HEK293 (cell line): ENCODE data around the gene SLC6A6.

Experiments
- ELK4 ChIP-seq: IDR thresholded peaks from 2 replicates; pipeline ENCODE4 v1.6.1; 2011; ENCODE audit warnings: mild to moderate bottlenecking, low read depth, low read length, borderline replicate concordance
- FEZF1 ChIP-seq: fragments of 450-650 bp; formaldehyde crosslinking; IDR thresholded peaks from 2 replicates; pipeline ENCODE4 v1.5.1; 2016; ENCODE audit warnings: missing biosample characterization, missing genetic modification characterization
- HOXA7 ChIP-seq: sonication (generic); formaldehyde crosslinking; IDR thresholded peaks from 2 replicates; pipeline ENCODE4 v1.8.1; 2022; ENCODE audit warnings: missing genetic modification reagents, borderline replicate concordance
- IKZF3 ChIP-seq: fragments of 450-650 bp; IDR thresholded peaks from 2 replicates; pipeline ENCODE4 v1.5.0; 2018; ENCODE audit warnings: missing biosample characterization, mild to moderate bottlenecking, missing genetic modification characterization, moderate library complexity
- INSM2 ChIP-seq: fragments of 450-650 bp; formaldehyde crosslinking; IDR thresholded peaks from 2 replicates; pipeline ENCODE4 v1.5.1; 2016; ENCODE audit warnings: missing biosample characterization, missing genetic modification characterization
- KLF16 ChIP-seq: fragments of 450-650 bp; formaldehyde crosslinking; IDR thresholded peaks from 2 replicates; pipeline ENCODE4 v1.5.1; 2017; ENCODE audit warnings: missing biosample characterization, missing genetic modification characterization
- PRDM2 ChIP-seq: fragments of 450-650 bp; formaldehyde crosslinking; IDR thresholded peaks from 2 replicates; pipeline ENCODE4 v1.5.1; 2016; ENCODE audit warnings: missing biosample characterization, missing genetic modification characterization, borderline replicate concordance
- TRIM28 ChIP-seq: IDR thresholded peaks from 2 replicates; pipeline ENCODE4 v1.6.1; 2011; ENCODE audit warnings: low read length, control low read depth, borderline replicate concordance
- YY2 ChIP-seq: fragments of 450-650 bp; formaldehyde crosslinking; IDR thresholded peaks from 2 replicates; pipeline ENCODE4 v1.5.1; 2016; ENCODE audit warnings: missing biosample characterization, missing genetic modification characterization
- ZBTB1 ChIP-seq: fragments of 450-650 bp; formaldehyde crosslinking; IDR thresholded peaks from 2 replicates; pipeline ENCODE4 v1.5.1; 2016; ENCODE audit warnings: missing biosample characterization, missing genetic modification characterization
- ZBTB48 ChIP-seq: fragments of 450-650 bp; formaldehyde crosslinking; IDR thresholded peaks from 2 replicates; pipeline ENCODE4 v1.5.1; 2016; ENCODE audit warnings: missing biosample characterization, missing genetic modification characterization
- ZBTB8A ChIP-seq: fragments of 450-650 bp; formaldehyde crosslinking; IDR thresholded peaks from 2 replicates; pipeline ENCODE4 v1.5.1; 2016; ENCODE audit warnings: missing biosample characterization, missing genetic modification characterization
- ZFP37 ChIP-seq: fragments of 450-650 bp; formaldehyde crosslinking; IDR thresholded peaks from 2 replicates; pipeline ENCODE4 v1.5.1; 2016; ENCODE audit warnings: missing biosample characterization, missing genetic modification characterization
- ZNF114 ChIP-seq: fragments of 450-650 bp; formaldehyde crosslinking; IDR thresholded peaks from 2 replicates; pipeline ENCODE4 v1.5.0; 2017; ENCODE audit warnings: missing biosample characterization, missing genetic modification characterization
- ZNF132 ChIP-seq: fragments of 450-650 bp; formaldehyde crosslinking; IDR thresholded peaks from 2 replicates; pipeline ENCODE4 v1.5.1; 2017; ENCODE audit warnings: missing biosample characterization, missing genetic modification characterization, borderline replicate concordance
- ZNF157 ChIP-seq: fragments of 450-650 bp; formaldehyde crosslinking; IDR thresholded peaks from 2 replicates; pipeline ENCODE4 v1.5.1; 2016; ENCODE audit warnings: missing biosample characterization, missing genetic modification characterization
- ZNF174 ChIP-seq: fragments of 450-650 bp; formaldehyde crosslinking; IDR thresholded peaks from 2 replicates; pipeline ENCODE4 v1.5.0; 2017; ENCODE audit warnings: missing biosample characterization, mild to moderate bottlenecking, missing genetic modification characterization
- ZNF184 ChIP-seq: fragments of 450-650 bp; IDR thresholded peaks from 2 replicates; pipeline ENCODE4 v1.5.1; 2018; ENCODE audit warnings: missing biosample characterization, mild to moderate bottlenecking, missing genetic modification characterization
- ZNF19 ChIP-seq: fragments of 450-650 bp; formaldehyde crosslinking; IDR thresholded peaks from 2 replicates; pipeline ENCODE4; 2016; ENCODE audit warnings: missing biosample characterization, missing genetic modification characterization, low read depth
- ZNF211 ChIP-seq: fragments of 450-650 bp; formaldehyde crosslinking; IDR thresholded peaks from 2 replicates; pipeline ENCODE4 v1.5.1; 2016; ENCODE audit warnings: low read depth, missing biosample characterization, missing genetic modification characterization
- ZNF223 ChIP-seq: fragments of 450-650 bp; formaldehyde crosslinking; IDR thresholded peaks from 2 replicates; pipeline ENCODE4 v1.5.1; 2016; ENCODE audit warnings: missing biosample characterization, missing genetic modification characterization
- ZNF37A ChIP-seq: fragments of 450-650 bp; IDR thresholded peaks from 2 replicates; pipeline ENCODE4 v1.5.1; 2018; ENCODE audit warnings: missing biosample characterization, missing genetic modification characterization
- ZNF391 ChIP-seq: fragments of 450-650 bp; formaldehyde crosslinking; IDR thresholded peaks from 2 replicates; pipeline ENCODE4 v1.5.1; 2016; ENCODE audit warnings: low read depth, missing biosample characterization, missing genetic modification characterization, borderline replicate concordance
- ZNF426 ChIP-seq: fragments of 450-650 bp; formaldehyde crosslinking; IDR thresholded peaks from 2 replicates; pipeline ENCODE4 v1.5.1; 2017; ENCODE audit warnings: missing biosample characterization, missing genetic modification characterization, mild to moderate bottlenecking, inconsistent platforms, moderate library complexity
- ZNF473 ChIP-seq: fragments of 450-650 bp; formaldehyde crosslinking; IDR thresholded peaks from 2 replicates; pipeline ENCODE4 v1.5.1; 2017; ENCODE audit warnings: missing biosample characterization, missing genetic modification characterization
- ZNF510 ChIP-seq: fragments of 450-650 bp; formaldehyde crosslinking; IDR thresholded peaks from 2 replicates; pipeline ENCODE4 v1.5.1; 2018; ENCODE audit warnings: mild to moderate bottlenecking, missing genetic modification characterization, missing biosample characterization; ENCODE audit not compliant: insufficient replicate concordance
- ZNF514 ChIP-seq: fragments of 450-650 bp; formaldehyde crosslinking; IDR thresholded peaks from 2 replicates; pipeline ENCODE4 v1.5.1; 2016; ENCODE audit warnings: missing biosample characterization, missing genetic modification characterization
- ZNF707 ChIP-seq: fragments of 450-650 bp; formaldehyde crosslinking; IDR thresholded peaks from 2 replicates; pipeline ENCODE4 v1.5.1; 2016; ENCODE audit warnings: missing biosample characterization, missing genetic modification characterization
- ZNF830 ChIP-seq: fragments of 450-650 bp; IDR thresholded peaks from 2 replicates; pipeline ENCODE4 v1.5.0; 2018; ENCODE audit warnings: missing biosample characterization, missing genetic modification characterization, low read depth, mild to moderate bottlenecking, moderate library complexity
- ZSCAN16 ChIP-seq: fragments of 450-650 bp; formaldehyde crosslinking; IDR thresholded peaks from 2 replicates; pipeline ENCODE4 v1.5.1; 2016; ENCODE audit warnings: missing biosample characterization, missing genetic modification characterization
- ZSCAN18 ChIP-seq: fragments of 450-650 bp; formaldehyde crosslinking; IDR thresholded peaks from 2 replicates; pipeline ENCODE4 v1.5.1; 2016; ENCODE audit warnings: missing biosample characterization, missing genetic modification characterization
- ZSCAN23 ChIP-seq: fragments of 450-650 bp; formaldehyde crosslinking; IDR thresholded peaks from 2 replicates; pipeline ENCODE4 v1.5.1; 2016; ENCODE audit warnings: missing biosample characterization, missing genetic modification characterization

SLC6A6 gene

GRCh38 chr3:14439501-14440167 is 37.2 kb downstream of the SLC6A6 start (continued):
- TF ChIP-seq ZSCAN18 (tag by site-specific recombination) (no peak), ZNF132 (tag by site-specific recombination) (no peak), HOXA7 (no peak), TRIM28 (no peak), ZNF426 (tag by site-specific recombination) (no peak), ZBTB8A (tag by site-specific recombination) (peak; percentile 86), ZNF211 (tag by site-specific recombination) (no peak), PRDM2 (tag by site-specific recombination) (no peak), ZNF223 (tag by site-specific recombination) (no peak), ZNF510 (tag by site-specific recombination) (no peak), YY2 (tag by site-specific recombination) (no peak), ZBTB1 (tag by site-specific recombination) (no peak), KLF16 (tag by site-specific recombination) (no peak), ZNF114 (tag by site-specific recombination) (no peak), ZNF174 (no peak), FEZF1 (peak; percentile 92), ZNF473 (tag by site-specific recombination) (no peak), ZNF184 (tag by site-specific recombination) (peak; percentile 49; the same call in 1 of the 2 replicates), ZSCAN23 (tag by site-specific recombination) (peak; percentile 72; the same call in 1 of the 2 replicates), ZNF830 (tag by site-specific recombination) (no peak), ZNF19 (tag by site-specific recombination) (peak; percentile 7; the same call in 1 of the 2 replicates), IKZF3 (tag by site-specific recombination) (peak; percentile 97), INSM2 (peak; percentile 84; the same call in 1 of the 2 replicates), ZFP37 (tag by site-specific recombination) (no peak), ZNF37A (no peak), ZNF707 (tag by site-specific recombination) (no peak), ZBTB48 (tag by site-specific recombination) (peak; percentile 99), ZNF157 (tag by site-specific recombination) (no peak), ELK4 (no peak), ZSCAN16 (tag by site-specific recombination) (peak; percentile 50; the same call in 1 of the 2 replicates), ZNF391 (tag by site-specific recombination) (peak; percentile 84; the same call in 1 of the 2 replicates), ZNF514 (tag by site-specific recombination) (no peak)
